Measurements from ENCODE around the gene KCNH5.
A peak's percentile ranks its signal among the peaks of the same experiment; 100 is the strongest.

The KCNH5 gene, protein sequence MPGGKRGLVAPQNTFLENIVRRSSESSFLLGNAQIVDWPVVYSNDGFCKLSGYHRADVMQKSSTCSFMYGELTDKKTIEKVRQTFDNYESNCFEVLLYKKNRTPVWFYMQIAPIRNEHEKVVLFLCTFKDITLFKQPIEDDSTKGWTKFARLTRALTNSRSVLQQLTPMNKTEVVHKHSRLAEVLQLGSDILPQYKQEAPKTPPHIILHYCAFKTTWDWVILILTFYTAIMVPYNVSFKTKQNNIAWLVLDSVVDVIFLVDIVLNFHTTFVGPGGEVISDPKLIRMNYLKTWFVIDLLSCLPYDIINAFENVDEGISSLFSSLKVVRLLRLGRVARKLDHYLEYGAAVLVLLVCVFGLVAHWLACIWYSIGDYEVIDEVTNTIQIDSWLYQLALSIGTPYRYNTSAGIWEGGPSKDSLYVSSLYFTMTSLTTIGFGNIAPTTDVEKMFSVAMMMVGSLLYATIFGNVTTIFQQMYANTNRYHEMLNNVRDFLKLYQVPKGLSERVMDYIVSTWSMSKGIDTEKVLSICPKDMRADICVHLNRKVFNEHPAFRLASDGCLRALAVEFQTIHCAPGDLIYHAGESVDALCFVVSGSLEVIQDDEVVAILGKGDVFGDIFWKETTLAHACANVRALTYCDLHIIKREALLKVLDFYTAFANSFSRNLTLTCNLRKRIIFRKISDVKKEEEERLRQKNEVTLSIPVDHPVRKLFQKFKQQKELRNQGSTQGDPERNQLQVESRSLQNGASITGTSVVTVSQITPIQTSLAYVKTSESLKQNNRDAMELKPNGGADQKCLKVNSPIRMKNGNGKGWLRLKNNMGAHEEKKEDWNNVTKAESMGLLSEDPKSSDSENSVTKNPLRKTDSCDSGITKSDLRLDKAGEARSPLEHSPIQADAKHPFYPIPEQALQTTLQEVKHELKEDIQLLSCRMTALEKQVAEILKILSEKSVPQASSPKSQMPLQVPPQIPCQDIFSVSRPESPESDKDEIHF

DNA sequence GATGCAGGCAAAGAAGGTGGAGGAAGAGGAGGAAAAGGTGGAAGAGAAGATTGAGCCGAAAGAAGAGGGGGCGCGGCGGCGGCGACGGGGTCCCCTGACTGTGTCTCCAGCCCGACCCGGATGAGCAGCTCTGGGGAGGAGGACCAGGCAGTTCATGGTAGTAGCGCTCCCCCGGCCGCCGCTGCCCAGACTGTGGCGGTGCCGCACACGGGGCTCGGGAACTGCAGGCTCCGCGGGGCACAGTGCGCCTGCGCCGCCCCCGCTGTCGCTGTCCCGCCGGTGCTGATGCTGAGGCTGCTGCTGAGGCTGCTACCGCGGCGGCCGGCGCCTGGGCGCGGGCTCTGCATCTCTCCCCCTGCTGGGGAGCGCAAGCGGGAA lies at the start of gene KCNH5:
Gene KCNH5 (minus strand): TSS at position 225 of the 378 bp plus-strand sequence. CDS start 272 bp downstream, outside the sequence.
- DNase-seq (ENCODE audit: low spot score), result peak; percentile 65

DNA sequence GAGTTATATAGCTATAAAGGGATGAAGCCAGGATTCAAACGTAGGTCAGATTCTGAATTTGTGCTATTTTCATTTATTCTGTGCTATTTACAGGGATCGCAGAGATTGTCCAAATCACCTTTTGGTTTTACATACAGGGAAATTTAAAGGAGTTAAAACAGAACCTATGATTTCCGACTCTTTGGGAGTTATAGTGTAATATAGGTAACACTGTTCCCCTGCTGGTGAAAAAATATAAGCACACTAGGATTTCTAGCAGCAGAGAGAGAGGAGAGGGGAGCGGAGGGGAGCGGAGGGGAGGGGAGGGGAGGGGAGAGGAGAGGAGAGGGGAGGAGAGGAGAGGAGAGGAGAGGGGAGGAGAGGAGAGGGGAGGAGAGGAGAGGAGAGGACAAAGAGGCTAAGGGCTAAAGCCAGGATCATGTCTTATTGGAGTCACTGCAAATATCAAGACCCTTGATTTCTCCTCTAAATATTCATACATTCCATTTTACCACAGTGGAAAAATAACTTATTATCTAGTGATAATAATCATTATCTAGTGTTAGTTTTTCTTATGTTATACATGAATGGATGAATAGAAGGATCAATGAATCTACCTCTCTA lies 46.2 kb upstream of the KCNH5 start:
- no peak for DNase-seq (ENCODE audit: low spot score)

DNA sequence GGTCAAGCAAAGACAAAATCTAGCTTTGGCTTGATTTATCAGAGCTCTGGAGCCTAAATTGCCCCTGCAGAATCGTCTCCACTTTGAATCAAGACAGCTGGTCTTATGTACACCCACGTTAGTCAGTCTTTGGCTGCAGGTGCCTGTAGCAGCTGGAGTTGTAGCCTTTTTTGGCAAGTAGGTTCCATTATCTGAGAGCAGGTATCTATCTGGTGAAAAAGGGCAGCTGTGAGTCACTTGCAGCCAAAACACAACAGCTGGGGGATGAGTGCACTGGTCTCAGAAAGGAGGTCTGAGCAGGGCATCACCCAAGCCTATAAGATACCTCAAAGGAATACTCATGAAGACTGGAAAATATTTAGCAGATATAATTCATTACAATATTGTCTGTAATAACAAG lies 43.6 kb upstream of the KCNH5 start:
- no peak for DNase-seq (ENCODE audit: low spot score)

DNA sequence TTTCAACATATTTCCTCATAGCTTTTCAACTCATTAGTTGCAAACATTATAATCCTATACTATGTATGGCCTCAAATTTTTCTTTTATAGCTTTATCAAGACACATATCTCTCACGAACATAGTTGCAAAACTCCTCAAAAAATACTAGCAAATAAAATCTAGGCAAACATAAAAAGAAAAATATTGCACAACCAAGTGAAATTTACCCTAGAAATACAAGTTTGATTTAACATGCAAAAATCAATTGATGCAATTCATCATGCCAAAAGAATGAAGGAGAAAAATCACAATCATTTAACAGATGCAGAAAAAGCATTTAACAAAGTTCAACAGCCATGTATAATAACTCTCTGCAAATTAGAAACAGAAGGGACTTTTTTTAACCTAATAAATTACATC lies 33.3 kb upstream of the KCNH5 start:
- no peak for DNase-seq (ENCODE audit: low spot score)

DNA sequence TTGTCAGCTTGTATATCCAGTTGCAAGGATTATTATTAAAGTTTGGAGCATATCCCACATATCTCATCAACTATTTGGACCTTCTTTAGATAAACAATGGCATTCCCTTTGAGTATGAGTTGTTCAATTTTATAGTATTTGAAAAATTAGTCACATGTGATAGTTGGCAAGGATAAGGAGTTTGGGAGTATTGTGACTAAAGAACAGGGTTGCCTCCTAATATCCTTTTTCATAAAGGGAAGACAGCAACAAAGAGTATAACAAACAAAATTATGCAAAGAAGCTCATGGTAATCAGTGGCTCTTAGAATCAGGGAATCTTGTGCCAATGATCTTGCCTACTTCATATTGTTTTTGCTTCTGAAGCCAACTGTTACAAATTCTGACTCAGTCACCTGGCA lies 31.2 kb upstream of the KCNH5 start:
- DNase-seq (ENCODE audit: low spot score), result no peak

DNA sequence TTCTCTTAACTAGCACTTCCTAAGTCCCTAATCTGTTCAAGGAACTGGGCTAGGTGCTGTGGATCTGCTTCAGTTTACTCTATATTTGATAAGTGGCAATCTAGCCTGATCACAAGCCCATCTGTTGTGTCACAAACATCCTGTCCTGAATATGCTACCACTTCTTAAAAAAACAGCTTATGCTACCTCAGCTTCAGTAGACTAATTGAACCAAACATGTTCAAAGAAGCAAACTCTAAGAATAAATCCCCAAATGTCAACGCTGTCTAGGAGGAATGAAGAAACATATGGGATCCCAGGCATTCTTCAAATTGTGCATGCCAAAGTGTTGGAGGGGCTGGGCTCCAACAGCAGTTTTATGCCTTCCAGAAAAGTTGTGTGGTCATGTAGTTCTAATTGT lies 10.4 kb upstream of the KCNH5 start:
- DNase-seq (ENCODE audit: low spot score), result no peak

DNA sequence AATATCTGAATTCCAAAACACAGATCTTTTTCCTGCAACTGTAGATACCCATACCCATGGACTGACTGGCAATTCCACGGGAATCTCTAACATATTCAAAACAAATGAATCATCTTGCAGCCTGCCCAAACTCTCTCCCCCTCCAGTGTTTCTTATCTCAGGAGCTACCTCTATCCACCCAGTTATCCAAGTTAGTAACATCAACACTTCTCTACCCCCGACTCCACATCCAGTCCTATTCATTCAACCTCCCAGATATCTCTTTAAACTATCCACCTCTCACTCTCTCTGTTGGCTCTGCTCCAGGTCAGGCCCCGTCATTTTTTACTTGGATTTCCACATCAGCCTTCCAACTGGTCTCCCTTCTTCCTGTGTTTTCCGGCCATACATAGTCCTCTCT lies 6.7 kb upstream of the KCNH5 start:
- DNase-seq (ENCODE audit: low spot score), result no peak

DNA sequence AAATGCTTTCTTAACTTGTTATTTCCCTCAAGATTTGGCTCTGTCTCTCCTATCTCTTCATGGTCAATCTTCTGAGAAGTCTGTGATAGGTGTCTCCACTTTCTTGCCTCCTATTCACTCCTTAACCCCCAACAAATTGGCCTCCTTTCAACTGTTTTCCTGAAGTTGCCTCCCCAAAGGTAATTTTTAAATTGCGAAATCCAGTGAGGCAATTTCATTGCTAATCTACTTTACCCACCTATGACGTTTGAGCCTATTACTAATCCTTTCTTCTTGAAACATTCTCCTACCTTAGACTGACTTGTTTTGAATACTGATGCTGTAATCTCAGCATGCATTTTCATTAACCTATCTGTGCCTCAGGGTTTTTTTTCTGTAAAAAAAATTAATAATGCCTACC lies 6.0 kb upstream of the KCNH5 start:
- no peak for DNase-seq (ENCODE audit: low spot score)

DNA sequence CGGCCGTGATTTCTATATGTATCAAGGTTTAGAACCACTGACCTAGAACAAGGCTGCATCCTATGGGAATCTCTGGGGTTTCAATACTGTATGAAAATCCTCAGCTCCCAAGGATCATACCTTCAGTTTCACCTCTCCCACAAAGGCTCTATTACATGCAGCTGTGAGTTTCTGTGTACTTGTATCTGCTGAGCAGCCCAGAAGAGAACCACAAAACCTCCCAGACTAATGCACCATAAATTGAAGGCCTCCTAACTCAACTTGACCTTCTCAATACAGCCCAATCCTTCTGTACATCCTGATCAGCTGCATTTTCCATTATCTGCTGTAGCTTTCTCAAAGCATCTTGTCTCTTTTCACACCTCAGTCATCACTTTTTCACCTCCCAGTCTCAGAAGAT lies 5.4 kb upstream of the KCNH5 start:
- no peak for DNase-seq (ENCODE audit: low spot score)

DNA sequence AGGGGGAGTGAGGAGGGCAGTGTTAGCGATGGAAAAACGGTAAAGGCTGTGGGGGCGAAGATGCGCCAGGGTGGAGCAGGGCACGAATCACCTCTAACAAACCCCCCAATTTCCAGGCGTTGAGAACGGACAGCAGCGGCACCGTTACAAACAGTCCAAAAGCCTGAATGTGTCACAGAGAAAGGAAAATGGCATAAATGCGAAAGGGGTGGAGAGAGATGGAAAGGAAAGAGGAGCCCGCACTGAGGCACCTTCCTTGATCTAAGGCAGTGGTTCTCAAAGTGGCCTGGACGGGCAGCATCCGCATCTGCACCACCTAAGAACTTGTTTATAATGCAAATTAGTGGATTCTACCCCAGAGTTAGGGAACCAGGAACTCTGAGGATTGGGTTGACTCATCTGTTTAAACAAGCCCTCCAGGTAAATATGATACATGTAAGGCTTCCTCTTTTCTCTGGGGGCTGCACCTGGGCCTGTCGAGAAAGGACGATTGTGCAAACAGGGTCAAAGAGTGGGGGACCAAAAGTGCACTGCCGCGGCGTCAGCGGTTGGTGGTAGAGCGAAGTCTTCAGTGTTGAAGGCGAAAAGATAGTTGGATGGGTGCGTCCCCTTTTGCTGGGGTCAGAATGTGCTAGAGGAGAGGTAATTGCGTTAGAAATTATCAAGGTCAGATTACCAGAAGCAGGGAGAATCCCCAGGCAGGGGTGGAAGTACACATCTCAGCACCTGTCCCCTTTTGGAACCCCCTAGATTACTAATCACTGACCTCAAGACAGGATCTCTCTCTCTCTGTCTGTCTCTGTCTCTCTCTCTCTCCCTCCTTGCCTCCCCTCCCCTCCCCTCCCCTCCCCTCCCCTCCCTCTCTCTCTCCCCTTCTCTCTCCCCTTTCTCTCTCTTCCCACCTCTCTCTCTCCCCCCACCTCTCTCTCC lies 1.3 kb upstream of the KCNH5 start:
- DNase-seq (ENCODE audit: low spot score), result no peak

DNA sequence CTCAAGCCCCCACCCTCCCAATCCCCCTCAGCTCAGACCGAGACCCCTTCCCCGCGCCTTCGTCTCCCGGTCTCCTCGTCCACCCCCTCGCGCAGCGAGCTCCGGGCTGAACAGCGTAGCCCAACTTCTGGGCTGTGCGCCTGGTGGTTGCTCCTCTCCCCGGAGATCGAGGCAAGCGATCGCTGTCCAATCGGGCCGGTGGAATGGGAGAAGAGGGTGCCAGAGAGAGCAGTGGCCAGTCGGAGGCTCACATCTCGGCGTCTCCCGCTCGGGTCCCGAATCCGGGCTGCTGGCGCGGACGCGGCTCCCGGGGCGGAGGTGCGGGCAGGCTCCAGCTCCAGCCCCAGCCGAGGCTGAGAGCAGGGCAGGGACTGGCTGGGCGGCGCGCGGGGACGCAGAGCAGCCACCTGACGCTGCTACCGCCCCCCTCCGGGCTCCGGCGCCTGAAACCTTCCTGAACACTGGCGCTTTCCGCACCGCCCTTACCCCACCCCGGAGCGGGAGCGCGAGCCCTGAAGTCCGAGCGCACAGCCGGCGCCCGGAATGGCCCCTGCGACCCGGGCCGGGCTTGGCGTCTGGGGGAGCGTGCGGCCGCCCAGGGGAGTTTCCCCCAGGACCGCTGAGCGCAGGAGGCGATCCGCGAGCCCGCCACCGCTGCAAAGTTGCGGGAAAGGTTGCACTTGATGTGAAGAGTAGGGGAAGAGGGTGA lies 508 bp upstream of the KCNH5 start:
- peak; percentile 12 for DNase-seq (ENCODE audit: low spot score)

DNA sequence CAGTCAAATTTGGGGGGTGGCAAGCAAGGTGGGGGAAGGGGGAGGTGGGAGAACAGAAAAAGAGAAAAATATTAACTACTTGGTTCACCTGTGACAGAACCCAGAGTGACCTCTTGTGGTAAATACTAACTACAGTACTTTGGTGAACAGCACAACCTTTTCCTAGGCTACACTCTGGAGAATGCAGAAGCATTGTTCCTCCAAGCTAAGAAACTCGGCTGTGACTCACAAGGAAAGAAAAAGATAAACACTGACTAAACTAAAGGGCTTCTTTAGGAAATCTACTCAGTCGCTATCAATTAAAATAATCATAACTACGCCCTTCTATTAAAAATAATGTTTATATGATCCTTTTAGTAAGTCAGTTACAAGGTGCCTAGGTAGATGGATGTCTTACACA lies 5.4 kb downstream of the KCNH5 start:
- no peak for DNase-seq (ENCODE audit: low spot score)

DNA sequence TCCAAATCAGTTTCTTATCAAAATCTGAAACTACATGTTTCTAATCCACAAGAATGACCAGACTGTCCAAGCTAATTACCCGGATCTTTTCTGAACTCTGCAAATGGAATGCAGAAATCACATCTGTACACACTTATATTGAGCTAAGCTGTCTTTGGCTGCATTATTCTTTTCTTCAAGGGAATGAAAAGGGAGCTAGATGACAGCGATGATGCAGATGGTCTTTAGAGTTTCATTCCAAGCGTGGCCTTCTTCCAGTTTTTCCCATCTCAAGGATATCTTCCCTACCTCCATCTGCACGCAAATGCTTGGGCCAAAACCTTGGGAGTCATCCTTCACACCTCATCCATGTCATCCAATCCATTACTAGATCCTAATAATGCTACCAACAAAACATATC lies 12.6 kb downstream of the KCNH5 start:
- DNase-seq (ENCODE audit: low spot score), result no peak

DNA sequence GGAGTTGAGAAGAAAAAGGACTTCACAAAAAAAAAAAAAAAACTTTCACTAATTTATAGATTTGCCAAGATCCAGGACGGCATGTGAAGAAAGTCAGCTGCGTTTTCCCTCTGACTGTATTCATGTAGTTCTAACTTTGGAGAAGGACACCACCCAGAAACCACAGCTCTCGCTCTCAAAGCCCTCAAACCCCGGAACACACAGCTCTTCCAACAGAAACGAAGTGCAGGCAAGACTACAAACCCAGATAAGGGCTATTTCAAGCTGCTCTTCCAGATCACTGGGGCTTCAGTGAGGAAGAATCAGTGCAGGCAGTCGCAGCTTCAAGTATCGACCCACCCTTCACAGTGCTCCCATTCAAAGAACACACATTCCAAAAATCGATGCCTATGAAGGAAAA lies 13.2 kb downstream of the KCNH5 start:
- DNase-seq (ENCODE audit: low spot score), result no peak

DNA sequence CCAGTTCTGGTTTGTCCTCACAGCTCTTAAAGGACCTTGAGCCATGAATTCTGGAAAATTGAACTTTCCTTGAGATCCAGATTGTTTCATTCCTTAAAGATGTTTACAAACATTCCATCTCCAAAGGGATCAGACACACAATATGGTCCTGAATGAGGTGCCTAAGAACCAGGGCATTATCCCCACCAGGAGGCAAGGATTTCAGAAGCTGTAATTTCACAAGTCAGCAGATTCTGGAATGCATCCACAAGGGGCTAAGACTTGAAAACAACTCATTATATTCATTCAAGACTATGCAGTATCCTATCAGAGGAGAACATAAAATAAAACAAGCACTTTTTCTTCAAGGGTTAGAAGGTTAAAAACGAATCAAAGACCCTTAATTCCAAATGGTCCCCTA lies 15.1 kb downstream of the KCNH5 start:
- no peak for DNase-seq (ENCODE audit: low spot score)

DNA sequence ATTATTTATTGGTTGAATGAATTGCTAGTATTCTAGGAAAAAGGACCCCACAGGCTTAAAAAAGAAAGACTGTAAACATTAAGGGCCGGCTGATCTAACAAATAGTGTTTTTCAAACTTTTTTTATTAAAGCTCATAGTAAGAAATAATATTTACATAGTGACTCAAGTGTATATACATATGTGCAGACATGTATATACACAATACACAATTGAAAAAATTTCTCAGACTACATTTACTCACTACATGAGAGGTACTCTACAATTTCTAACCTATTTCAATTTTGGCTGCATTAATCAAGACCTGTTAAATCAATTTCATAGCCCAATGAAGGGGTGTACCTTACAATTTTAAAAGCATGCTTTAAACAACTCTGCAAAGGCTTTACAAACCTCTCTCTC lies 17.5 kb downstream of the KCNH5 start:
- no peak for DNase-seq (ENCODE audit: low spot score)

DNA sequence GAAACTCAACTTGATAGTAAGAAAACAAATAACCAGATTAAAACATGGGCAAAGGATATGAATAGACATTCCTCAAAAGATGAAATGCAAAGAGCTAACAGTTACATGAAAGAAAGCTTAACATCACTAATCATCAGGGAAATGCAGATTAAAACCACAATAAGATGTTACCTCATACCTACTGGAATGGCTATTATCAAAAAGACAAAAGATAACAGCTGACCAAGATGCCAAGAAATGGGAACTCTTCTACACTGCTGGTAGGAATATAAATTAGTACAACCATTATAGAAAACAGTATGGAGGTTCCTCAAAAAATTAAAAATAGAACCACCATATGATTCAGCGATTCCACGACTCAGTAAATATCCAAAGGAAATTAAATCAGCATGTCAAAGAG lies 18.8 kb downstream of the KCNH5 start:
- DNase-seq (ENCODE audit: low spot score), result no peak

DNA sequence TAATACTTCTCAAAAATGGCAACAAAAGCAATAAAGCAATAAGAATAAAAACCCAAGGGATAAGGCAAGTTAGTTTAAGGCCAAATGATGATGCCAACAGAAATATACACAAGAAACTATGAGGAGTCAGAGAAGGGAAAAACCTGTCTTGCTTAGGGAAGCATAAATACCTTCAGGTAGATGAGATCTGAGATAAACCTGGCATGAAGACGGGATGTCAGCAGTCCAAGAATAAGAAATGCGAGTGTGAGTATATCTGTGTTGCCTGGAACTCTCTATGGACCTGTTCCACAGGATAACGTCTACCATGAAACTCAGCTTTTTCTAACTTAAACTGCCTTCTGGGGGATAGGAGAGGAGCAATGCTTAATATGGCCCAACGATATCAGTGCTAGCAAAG lies 30.6 kb downstream of the KCNH5 start:
- no peak for DNase-seq (ENCODE audit: low spot score)

DNA sequence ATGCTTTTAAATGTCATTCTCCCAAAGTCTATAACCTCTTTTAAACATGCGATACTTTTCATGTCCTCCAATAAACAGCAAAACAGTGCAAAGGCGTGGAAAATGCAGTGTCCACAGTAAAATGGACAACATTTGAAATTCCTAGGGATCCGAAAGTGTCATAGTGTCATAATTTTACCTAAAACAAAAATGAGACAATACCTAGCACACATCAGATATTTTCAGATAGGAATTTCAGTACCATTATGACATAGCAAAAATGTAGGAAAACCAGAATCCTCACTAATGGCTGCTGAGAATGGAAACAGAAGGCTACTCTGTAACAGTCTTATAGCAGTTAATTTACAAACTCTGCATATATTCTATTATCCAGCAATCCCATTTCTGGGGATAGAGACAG lies 33.1 kb downstream of the KCNH5 start:
- DNase-seq (ENCODE audit: low spot score), result no peak

DNA sequence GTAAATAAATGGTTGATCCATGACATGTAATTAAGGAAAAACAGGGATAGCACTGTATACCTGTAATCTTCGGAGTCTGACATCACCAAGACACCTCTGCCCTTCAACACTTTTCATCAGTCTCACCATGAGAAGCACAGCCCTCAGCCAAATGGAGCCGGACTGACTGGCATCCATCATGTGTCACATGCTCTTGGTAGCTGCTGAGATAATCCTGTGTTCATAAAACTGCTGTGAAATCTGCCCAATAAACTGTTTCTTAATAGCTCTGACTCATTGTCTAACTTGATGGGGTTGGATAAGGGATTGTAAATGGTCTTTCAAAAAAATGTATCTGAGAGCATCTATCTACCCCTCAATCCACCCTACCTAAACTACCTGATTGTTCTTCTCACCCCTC lies 33.6 kb downstream of the KCNH5 start:
- DNase-seq (ENCODE audit: low spot score), result no peak

DNA sequence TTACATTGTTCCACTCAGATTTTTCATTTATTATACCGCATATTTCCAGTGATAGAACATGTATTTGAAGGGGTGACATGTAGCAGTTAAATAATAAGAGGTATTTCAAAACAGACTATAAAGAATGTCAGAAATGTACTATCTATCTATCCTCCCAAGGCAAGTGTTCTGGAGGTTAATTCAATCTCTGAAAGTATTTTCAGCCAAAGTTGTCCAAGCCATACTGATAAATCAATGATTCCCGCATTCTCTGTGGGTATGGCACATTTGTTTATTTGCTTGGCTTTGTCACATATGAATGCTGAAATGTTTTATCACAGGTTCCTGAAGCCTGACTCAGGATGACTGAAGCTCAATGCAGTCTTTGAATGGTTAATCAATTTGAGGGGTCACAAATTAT lies 35.8 kb downstream of the KCNH5 start:
- DNase-seq (ENCODE audit: low spot score), result no peak

Data from AG08395 (cell line).